Measurements from ENCODE around the gene AGER.

Gene AGER

GRCh38 chr6:32178547-32179440 is 5.3 kb downstream of the AGER start:
- Histone ChIP-seq H3K27me3 (ENCODE audit: control insufficient read depth in 1 of 2, insufficient read depth in 2 of 2, low read length in 2 of 2) (no peaks in the 10 kb centered on the region), H3K4me1 (ENCODE audit: control insufficient read depth in 1 of 2, insufficient read depth in 2 of 2, low read length in 2 of 2) (peaks cover 43 to 53% of the 10 kb centered on the region in 2 donors), H3K4me3 (ENCODE audit: low read depth in 1 of 2, low read length in 2 of 2) (peak overlapping the region; percentile 85 to 98), H3K27ac (ENCODE audit: low read depth, low read length) (peak overlapping the region; percentile 94), H3K36me3 (ENCODE audit: control insufficient read depth in 1 of 2, insufficient read depth in 2 of 2, low read length in 2 of 2) (peaks cover 8 to 29% of the 10 kb centered on the region in 2 donors), H3K9ac (ENCODE audit: low read depth in 1 of 2, low read length in 2 of 2) (peak overlapping the region; percentile 81 to 95), H3K9me3 (ENCODE audit: control insufficient read depth in 1 of 2, low read length in 2 of 2) (no peaks in the 10 kb centered on the region)

- peaks cover 47 to 57% of the 10 kb centered on the region in 2 donors for H3K4me1 ChIP-seq (ENCODE audit: control insufficient read depth in 1 of 2, insufficient read depth in 2 of 2, low read length in 2 of 2)
- H3K27ac ChIP-seq (ENCODE audit: low read depth, low read length): peak within 1 kb of the TSS; percentile 94
- peaks cover 8 to 21% of the 10 kb centered on the region in 2 donors for H3K36me3 ChIP-seq (ENCODE audit: control insufficient read depth in 1 of 2, insufficient read depth in 2 of 2, low read length in 2 of 2)
Observed at GRCh38 chr6:32177788-32178546, 6.1 kb downstream of the AGER start, which contains the start of gene RNF5. Gene RNF5 (plus strand): TSS chr6:32178405. CDS start chr6:32178512, 107 bp downstream.

GRCh38 chr6:32177183-32177787 is 6.8 kb downstream of the AGER start:
- Histone ChIP-seq H3K27ac (ENCODE audit: low read depth, low read length) (peak overlapping the region; percentile 94), H3K4me1 (ENCODE audit: control insufficient read depth in 1 of 2, insufficient read depth in 2 of 2, low read length in 2 of 2) (peaks cover 51 to 59% of the 10 kb centered on the region in 2 donors), H3K36me3 (ENCODE audit: control insufficient read depth in 1 of 2, insufficient read depth in 2 of 2, low read length in 2 of 2) (peaks cover 8 to 14% of the 10 kb centered on the region in 2 donors), H3K9me3 (ENCODE audit: control insufficient read depth in 1 of 2, low read length in 2 of 2) (no peaks in the 10 kb centered on the region), H3K4me3 (ENCODE audit: low read depth in 1 of 2, low read length in 2 of 2) (peak overlapping the region; percentile 78 to 85), H3K27me3 (ENCODE audit: control insufficient read depth in 1 of 2, insufficient read depth in 2 of 2, low read length in 2 of 2) (no peaks in the 10 kb centered on the region), H3K9ac (ENCODE audit: low read depth in 1 of 2, low read length in 2 of 2) (peak overlapping the region; percentile 80 to 84)

More at GRCh38 chr6:32177788-32178546, 6.1 kb downstream of the AGER start, which contains the start of gene RNF5:
- Histone ChIP-seq H3K27me3 (ENCODE audit: control insufficient read depth in 1 of 2, insufficient read depth in 2 of 2, low read length in 2 of 2) (no peaks in the 10 kb centered on the region), H3K4me3 (ENCODE audit: low read depth in 1 of 2, low read length in 2 of 2) (peak within 1 kb of the TSS; percentile 85 to 98), H3K9me3 (ENCODE audit: control insufficient read depth in 1 of 2, low read length in 2 of 2) (no peaks in the 10 kb centered on the region), H3K9ac (ENCODE audit: low read depth in 1 of 2, low read length in 2 of 2) (peak within 1 kb of the TSS; percentile 84 to 95)

DNA sequence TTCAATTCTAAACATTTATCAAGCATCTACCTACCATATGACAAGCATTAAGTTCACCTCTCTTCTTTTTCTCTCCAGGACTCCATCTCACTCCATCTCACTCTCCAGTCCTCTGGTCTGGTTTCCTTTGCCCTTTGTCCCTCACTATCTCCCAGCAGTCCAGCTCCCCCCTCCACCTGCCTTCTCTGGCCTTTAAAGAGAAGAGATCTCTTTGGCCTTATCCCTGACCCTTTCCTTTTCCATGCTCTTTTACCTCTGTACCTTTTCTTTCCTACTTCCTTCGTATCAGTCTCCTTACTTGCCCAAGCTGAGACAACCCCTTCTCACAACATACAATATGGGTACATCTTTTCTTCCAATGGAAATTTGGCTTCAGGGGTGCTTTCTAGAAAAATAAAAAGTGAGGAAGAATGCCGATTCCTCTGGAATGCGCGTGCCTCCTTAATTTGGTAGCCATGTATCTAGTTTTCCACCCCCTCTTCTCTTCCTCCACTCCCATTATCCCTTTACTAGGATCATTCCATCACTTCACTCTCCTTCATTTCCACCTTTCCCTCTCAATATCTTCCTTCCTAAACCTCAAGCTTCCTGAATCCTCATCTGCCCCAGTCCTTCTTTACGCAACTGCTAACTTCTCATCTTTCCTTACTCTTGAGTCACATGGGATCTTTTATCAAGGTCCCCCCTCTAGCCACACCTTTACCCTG is 7.4 kb downstream of the AGER start:
- H3K9ac ChIP-seq (ENCODE audit: low read depth in 1 of 2, low read length in 2 of 2): peak overlapping the region; percentile 80 to 84
- H3K27ac ChIP-seq (ENCODE audit: low read depth, low read length): peak overlapping the region; percentile 94
- H3K36me3 ChIP-seq (ENCODE audit: control insufficient read depth in 1 of 2, insufficient read depth in 2 of 2, low read length in 2 of 2): peaks cover 8 to 13% of the 10 kb centered on the region in 2 donors
- H3K9me3 ChIP-seq (ENCODE audit: control insufficient read depth in 1 of 2, low read length in 2 of 2): no peaks in the 10 kb centered on the region
- H3K4me3 ChIP-seq (ENCODE audit: low read depth in 1 of 2, low read length in 2 of 2): peak overlapping the region; percentile 78 to 85
- H3K4me1 ChIP-seq (ENCODE audit: control insufficient read depth in 1 of 2, insufficient read depth in 2 of 2, low read length in 2 of 2): peaks cover 51 to 55% of the 10 kb centered on the region in 2 donors
- H3K27me3 ChIP-seq (ENCODE audit: control insufficient read depth in 1 of 2, insufficient read depth in 2 of 2, low read length in 2 of 2): no peaks in the 10 kb centered on the region

DNA sequence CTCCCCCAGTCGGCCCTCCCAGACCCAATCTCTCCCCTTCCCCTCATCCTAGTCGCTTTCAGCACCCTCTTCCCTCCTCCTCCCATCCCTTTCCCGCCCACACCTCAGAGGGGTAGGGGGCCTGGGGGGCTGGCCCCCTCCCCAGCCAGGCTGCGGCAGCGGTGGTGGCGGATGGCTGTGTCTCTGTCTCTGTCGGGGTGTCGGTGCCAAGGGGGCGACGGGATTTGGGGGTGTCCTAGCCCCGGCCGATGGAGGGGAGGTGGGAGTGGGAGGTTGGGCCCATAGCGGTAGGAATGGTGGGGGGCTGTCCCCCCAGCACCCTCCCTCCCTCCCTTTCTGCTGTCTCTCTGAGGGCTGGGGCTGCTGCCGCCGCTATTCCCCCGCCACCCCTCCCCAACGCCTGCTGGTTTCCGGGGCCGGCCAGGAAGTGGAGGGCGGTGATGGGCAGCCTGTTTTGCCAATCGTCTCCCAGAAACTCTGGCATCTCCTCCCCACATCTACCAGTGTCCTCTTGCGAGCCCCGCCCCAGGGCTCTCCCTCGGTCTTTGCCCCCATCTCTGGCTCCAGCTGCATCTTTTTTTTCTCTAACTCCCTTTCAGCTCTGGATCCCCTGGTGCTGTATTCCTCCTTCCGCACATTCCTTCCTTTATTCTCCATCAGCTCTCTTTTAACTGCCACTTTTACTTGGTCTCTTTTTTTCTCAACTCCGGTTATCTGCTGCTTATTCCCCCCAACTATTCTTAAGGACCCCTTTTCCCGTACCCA is 8.2 kb downstream of the AGER start, which contains the start of gene AGPAT1:
Gene AGPAT1 (minus strand): TSS at position 374 of the 765 bp plus-strand sequence. CDS start 4,588 bp downstream, outside the sequence.
- H3K9ac ChIP-seq (ENCODE audit: low read depth in 1 of 2, low read length in 2 of 2): peak within 1 kb of the TSS; percentile 84 to 98
- H3K4me1 ChIP-seq (ENCODE audit: control insufficient read depth in 1 of 2, insufficient read depth in 2 of 2, low read length in 2 of 2): peaks cover 46 to 51% of the 10 kb centered on the region in 2 donors
- no peaks in the 10 kb centered on the region for H3K9me3 ChIP-seq (ENCODE audit: control insufficient read depth in 1 of 2, low read length in 2 of 2)
- H3K27me3 ChIP-seq (ENCODE audit: control insufficient read depth in 1 of 2, insufficient read depth in 2 of 2, low read length in 2 of 2): no peaks in the 10 kb centered on the region
- peak within 1 kb of the TSS; percentile 94 for H3K27ac ChIP-seq (ENCODE audit: low read depth, low read length)
- H3K36me3 ChIP-seq (ENCODE audit: control insufficient read depth in 1 of 2, insufficient read depth in 2 of 2, low read length in 2 of 2): peaks cover 3 to 14% of the 10 kb centered on the region in 2 donors
- peak within 1 kb of the TSS; percentile 85 to 91 for H3K4me3 ChIP-seq (ENCODE audit: low read depth in 1 of 2, low read length in 2 of 2)

- peak overlapping the region; percentile 84 to 98 for H3K9ac ChIP-seq (ENCODE audit: low read depth in 1 of 2, low read length in 2 of 2)
- H3K27me3 ChIP-seq (ENCODE audit: control insufficient read depth in 1 of 2, insufficient read depth in 2 of 2, low read length in 2 of 2): no peaks in the 10 kb centered on the region
- peak overlapping the region; percentile 85 to 91 for H3K4me3 ChIP-seq (ENCODE audit: low read depth in 1 of 2, low read length in 2 of 2)
- peaks cover 7 to 17% of the 10 kb centered on the region in 2 donors for H3K36me3 ChIP-seq (ENCODE audit: control insufficient read depth in 1 of 2, insufficient read depth in 2 of 2, low read length in 2 of 2)
- no peaks in the 10 kb centered on the region for H3K9me3 ChIP-seq (ENCODE audit: control insufficient read depth in 1 of 2, low read length in 2 of 2)
- H3K27ac ChIP-seq (ENCODE audit: low read depth, low read length): no peak overlapping the region
- H3K4me1 ChIP-seq (ENCODE audit: control insufficient read depth in 1 of 2, insufficient read depth in 2 of 2, low read length in 2 of 2): peaks cover 46 to 51% of the 10 kb centered on the region in 2 donors
Observed at GRCh38 chr6:32175322-32175710, 8.7 kb downstream of the AGER start.

DNA sequence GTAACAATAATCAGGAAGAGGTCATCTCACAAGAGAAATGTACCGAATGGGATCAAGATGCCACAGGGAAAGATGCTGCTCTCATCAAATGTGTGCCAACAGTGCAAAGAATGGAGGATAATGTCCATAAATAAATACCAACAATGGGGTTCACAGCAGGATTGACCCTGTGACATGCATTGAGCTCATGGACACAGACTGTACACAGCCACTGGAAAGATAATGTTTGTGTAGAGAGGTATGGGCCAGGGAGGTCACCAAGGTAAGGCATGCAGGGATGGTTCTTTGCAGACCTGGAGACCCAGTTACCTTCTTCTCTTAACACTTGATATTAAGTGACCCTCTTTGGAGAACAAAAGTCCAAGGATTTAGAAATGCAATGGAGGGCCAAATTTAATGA is 9.6 kb downstream of the AGER start:
- no peak overlapping the region for H3K9ac ChIP-seq (ENCODE audit: low read depth in 1 of 2, low read length in 2 of 2)
- H3K27me3 ChIP-seq (ENCODE audit: control insufficient read depth in 1 of 2, insufficient read depth in 2 of 2, low read length in 2 of 2): no peaks in the 10 kb centered on the region
- H3K36me3 ChIP-seq (ENCODE audit: control insufficient read depth in 1 of 2, insufficient read depth in 2 of 2, low read length in 2 of 2): peaks cover 14 to 21% of the 10 kb centered on the region in 2 donors
- peaks cover 39 to 44% of the 10 kb centered on the region in 2 donors for H3K4me1 ChIP-seq (ENCODE audit: control insufficient read depth in 1 of 2, insufficient read depth in 2 of 2, low read length in 2 of 2)
- H3K9me3 ChIP-seq (ENCODE audit: control insufficient read depth in 1 of 2, low read length in 2 of 2): no peaks in the 10 kb centered on the region
- peak overlapping the region in 1 of 2 donors; percentile 85 for H3K4me3 ChIP-seq (ENCODE audit: low read depth in 1 of 2, low read length in 2 of 2)
- H3K27ac ChIP-seq (ENCODE audit: low read depth, low read length): no peak overlapping the region

DNA sequence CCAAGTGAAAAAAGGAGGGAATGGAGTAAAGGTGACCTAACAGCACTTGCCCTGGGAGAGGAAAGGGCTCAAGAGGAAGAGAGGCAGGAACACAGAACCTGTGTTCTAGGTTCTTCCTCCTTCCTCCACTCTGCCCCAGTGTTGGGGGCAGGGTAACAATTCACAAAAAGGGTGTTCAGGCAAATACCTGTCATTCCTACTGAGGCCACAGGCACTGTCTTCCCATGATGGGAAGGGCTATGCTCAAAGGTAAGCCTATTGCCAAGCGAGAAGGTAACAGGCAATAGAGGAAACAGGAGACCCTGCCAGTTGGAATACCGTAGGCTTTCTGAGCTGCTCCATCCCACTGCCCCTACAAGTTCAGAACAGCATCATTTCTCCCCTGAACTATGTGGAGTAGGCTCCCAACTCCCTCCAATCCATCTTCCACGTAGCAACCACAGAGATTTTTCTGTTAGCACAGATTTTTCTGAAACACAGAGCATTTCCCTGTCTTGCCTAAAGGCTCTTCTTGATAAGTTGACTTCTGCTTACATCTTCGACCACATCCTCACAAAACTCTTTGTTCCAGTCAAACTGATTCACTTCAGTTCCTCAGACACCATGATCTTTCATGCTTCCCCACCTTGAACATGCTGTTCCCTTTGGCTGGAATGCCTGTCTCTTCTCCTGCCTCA is 10.9 kb downstream of the AGER start:
- Histone ChIP-seq H3K9ac (ENCODE audit: low read depth in 1 of 2, low read length in 2 of 2) (no peak overlapping the region), H3K36me3 (ENCODE audit: control insufficient read depth in 1 of 2, insufficient read depth in 2 of 2, low read length in 2 of 2) (peaks cover 14 to 31% of the 10 kb centered on the region in 2 donors), H3K27ac (ENCODE audit: low read depth, low read length) (no peak overlapping the region), H3K4me1 (ENCODE audit: control insufficient read depth in 1 of 2, insufficient read depth in 2 of 2, low read length in 2 of 2) (peaks cover 34 to 35% of the 10 kb centered on the region in 2 donors), H3K4me3 (ENCODE audit: low read depth in 1 of 2, low read length in 2 of 2) (no peak overlapping the region), H3K27me3 (ENCODE audit: control insufficient read depth in 1 of 2, insufficient read depth in 2 of 2, low read length in 2 of 2) (no peaks in the 10 kb centered on the region), H3K9me3 (ENCODE audit: control insufficient read depth in 1 of 2, low read length in 2 of 2) (no peaks in the 10 kb centered on the region)

Measured in duodenal mucosa (tissue), 2 donors.